ENCODE measurements around the gene HOXA3.

The HOXA3 gene

DNA sequence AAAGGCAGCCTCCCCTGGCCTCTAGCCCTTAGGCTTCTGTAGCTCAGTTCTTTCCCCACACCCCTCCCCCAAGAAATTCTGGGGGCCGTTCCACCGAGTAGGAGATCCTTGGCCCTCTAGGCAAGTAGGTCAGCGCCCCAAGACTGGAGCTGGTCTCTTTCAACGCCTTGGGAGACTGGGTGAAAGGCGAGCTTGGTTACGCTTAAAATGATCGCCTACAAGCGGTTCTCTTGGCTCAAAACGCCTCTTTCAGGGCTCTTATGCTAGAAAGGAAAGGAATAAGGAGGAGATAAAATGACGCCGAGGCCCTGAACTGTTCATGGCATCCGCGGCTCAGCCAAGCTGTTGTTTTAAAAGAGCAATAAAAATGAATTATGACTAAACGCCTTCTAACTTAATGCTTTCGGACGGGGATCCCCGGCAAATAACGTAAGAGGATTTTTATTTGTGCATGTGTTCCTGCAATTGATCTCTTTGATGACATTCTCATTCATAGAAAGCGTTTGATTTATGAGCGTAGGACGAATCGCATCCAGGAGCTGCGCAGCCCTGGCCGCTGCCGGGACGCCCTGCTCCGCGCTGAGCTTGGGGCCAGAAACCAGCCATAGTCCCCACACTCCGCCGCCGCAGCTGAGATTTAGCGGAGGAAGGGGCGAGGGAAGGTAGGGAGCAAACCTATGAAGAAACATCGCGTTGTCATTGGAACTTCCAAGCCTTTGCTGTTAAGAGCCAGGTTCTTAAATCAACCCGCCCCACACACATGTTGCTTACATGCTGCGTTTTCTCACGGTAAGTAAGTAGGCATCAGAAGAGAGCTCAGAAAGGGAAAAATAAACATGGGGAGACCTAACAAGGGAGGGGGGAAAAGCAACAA lies 53.6 kb downstream of the HOXA3 start:
- peak overlapping the region; percentile 96 for H3K4me3 ChIP-seq (ENCODE audit: low read depth, low read length)
- TF ChIP-seq, protein P1, sequence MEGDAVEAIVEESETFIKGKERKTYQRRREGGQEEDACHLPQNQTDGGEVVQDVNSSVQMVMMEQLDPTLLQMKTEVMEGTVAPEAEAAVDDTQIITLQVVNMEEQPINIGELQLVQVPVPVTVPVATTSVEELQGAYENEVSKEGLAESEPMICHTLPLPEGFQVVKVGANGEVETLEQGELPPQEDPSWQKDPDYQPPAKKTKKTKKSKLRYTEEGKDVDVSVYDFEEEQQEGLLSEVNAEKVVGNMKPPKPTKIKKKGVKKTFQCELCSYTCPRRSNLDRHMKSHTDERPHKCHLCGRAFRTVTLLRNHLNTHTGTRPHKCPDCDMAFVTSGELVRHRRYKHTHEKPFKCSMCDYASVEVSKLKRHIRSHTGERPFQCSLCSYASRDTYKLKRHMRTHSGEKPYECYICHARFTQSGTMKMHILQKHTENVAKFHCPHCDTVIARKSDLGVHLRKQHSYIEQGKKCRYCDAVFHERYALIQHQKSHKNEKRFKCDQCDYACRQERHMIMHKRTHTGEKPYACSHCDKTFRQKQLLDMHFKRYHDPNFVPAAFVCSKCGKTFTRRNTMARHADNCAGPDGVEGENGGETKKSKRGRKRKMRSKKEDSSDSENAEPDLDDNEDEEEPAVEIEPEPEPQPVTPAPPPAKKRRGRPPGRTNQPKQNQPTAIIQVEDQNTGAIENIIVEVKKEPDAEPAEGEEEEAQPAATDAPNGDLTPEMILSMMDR (IDR thresholded peaks at IDR 0.05; ENCODE audit: low read depth, low read length), result no peak

DNA sequence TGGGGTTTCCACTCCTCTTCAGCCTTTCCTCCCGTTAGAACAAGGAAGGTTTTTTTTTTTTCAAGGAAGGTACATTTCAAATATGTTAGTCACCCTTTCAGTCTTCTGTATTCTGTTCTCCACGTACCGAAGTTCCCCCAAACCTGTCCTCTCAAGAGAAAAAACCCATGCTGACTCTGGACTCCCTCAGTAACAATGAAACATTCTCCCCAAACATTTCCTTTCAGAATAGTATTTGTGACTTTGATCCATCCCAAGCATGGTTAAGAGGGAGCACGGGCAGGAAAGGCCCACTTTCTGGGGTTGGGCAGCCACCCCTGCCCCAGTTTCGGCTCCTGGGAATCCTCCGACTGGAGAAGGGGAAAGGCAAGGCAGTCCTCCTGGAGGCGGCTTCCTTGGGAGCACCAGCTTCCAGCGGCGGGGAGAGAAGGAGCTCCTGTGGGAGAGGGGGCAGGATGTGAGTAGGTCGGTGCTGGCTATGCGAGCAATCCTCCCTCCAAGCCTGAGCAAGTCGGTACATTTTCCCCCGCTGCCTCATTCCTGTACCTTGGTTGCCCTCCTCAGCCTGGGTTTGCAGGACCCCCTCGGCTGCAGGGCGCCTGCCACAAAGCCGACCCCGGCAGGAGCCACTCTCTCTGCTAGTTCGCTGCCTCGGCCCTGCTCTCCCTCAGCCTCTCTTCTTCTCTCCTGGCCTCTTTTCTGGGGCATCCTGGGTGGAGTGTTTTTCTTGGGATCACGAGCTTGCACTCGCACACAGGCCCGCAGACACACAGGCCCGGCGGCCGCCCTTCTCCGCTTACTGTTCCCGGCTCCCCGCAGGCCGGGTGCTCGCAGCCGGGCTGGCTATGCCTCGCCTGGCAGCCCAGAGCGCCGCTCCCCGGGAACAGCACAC lies 54.5 kb downstream of the HOXA3 start:
- TF ChIP-seq, protein P1 (IDR thresholded peaks at IDR 0.05; ENCODE audit: low read depth, low read length), result no peak
- peak overlapping the region; percentile 96 for H3K4me3 ChIP-seq (ENCODE audit: low read depth, low read length)

DNA sequence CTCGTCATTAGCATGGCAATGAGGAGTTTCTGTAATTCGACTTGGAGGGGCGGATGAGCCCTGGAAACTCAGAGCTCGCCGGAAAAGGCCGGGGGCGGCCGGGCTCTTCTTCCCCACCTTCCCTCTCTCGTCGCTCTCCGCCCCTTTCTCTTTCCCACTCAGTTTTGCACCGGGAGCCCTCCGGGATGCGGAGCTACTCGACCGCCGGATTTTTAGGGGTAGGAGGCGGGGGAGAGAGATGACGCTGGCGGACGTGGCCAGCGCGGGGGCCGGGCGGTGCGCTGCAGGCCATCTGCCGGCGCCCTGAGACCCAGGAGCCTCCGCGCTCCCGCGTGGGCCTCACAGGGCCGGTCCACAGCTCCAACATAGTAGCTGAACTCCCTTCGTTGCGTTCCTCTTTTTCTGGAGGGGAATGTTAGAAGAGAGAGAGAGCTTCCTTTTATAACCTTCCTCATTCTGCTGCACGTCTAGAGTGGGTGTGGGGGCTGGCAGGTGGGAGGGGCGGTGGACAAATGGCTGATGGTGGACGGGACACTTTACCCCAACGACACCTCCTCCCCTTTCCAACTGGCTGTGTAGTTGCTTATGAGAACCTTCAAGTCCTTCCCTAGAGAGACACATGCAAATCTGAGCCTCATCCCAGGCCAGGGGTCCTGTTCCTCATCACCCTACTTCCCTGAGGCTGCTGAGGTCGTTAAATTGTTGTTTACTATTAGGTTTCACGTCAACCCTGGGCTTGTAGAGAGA lies 55.4 kb downstream of the HOXA3 start:
- TF ChIP-seq, protein P1 (IDR thresholded peaks at IDR 0.05; ENCODE audit: low read depth, low read length), result no peak
- peak overlapping the region; percentile 96 for H3K4me3 ChIP-seq (ENCODE audit: low read depth, low read length)

DNA sequence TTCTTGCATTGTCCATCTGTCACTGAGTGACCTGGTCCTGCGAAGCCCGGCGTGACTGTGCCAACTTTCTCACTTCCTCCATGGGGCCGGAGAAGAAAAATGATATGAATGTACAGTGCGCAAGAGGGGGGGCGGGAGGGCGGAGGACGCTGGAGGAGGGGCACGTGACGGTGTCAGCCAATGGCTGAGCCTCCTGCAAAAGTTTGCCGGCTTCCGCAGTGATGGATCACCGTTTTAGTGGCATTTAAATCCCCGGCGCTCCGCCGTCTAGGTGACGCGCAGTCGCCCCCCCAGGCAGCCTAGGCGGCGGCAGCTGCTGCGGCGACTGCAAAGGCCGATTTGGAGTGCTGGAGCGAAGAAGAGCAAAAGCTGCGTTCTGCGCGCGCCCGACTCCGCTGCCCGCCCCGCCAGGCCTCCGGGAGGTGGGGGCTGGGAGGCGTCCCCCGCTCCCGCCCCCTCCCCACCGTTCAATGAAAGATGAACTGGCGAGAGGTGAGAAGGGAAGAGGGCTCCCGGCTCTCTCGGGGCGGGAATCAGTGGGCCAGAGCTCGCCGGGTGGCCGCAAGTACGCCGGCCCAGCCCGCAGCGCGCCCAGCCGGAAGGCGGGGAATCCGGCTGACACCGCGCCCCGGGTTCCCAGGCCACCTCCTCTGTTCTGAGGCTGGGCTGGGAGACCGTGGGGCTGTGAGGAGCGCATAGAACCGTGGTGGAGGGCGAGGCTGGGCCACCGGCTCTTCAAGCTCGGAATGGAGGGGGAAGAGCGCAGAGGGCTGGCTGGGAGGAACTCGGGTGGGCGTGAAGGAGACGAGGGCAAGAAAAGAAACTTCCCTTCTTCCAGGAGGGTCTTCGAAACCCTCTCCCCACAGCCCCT lies 56.3 kb downstream of the HOXA3 start, which contains the start of gene HOXA1:
Gene HOXA1, minus strand, starts transcription at position 104 of the 871 bp plus-strand sequence. Its CDS starts 88 bp downstream, at position 16.
- TF ChIP-seq, protein P1 (IDR thresholded peaks at IDR 0.05; ENCODE audit: low read depth, low read length), result no peak

DNA sequence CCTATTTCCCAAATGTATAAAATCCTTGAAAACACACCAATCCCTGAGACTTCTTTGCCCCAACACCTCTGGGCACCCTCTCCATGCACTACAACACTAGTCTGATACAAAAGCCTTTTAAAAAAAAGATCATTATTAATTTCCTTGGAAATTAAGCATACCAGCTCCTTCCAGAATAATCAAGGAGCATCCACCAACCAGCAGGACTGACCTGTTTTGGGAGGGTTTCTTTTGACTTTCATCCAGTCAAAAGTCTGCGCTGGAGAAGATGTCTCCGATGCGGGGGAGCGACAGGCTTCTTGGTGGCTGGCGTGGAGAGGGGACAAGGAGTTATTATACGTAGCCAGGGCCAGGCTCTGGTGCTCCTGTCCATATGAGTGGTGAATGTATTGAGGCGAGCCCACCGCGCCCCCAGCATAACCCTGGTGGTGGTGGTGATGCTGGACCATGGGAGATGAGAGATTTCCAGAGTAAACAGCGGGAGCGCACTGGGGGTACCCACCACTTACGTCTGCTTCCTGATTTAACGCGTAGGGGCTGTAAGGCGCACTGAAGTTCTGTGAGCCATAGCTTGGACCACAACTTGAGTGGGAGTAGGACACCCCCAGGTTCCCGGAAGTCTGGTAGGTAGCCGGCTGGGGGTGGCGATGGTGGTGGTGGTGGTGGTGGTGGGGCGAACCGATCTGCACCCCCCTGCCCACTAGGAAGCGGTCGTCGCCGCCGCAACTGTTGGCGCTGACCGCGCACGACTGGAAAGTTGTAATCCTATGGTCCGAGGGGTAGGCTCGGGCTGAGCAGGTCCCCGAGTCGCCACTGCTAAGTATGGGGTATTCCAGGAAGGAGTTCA lies 57.1 kb downstream of the HOXA3 start:
- peak overlapping the region; percentile 96 for H3K4me3 ChIP-seq (ENCODE audit: low read depth, low read length)
- TF ChIP-seq, protein P1 (IDR thresholded peaks at IDR 0.05; ENCODE audit: low read depth, low read length), result no peak

More for the DNA sequence above, 56.3 kb downstream of the HOXA3 start, which contains the start of gene HOXA1:
- H3K4me3 ChIP-seq (ENCODE audit: low read depth, low read length), result peak within 1 kb of the TSS; percentile 96

All from WI38 (cell line).